ENCODE results near the gene ZNF28. TPM values are rescaled to one million over a fixed set of nuclear protein-coding genes. Genes with fewer than 3 reads are reported as not detected.
"Not testable (repeated sequence)": the region's sequence is repeated elsewhere in the genome, so short reads cannot be mapped to it uniquely, and the experiment has no call there.

The ZNF28 gene
- 14.9 TPM for total RNA-seq
- 10 to 100 TPM in 1 of 8 donors, 1 to 10 TPM in 7; 4.6 to 11.8 (median 8.3) TPM for polyA plus RNA-seq (ENCODE audit: insufficient read depth in 1 of 8, insufficient read length in 8 of 8, low replicate concordance in 1 of 8)
- long read RNA-seq, donor 1, full-length matches to known transcripts: 1 of 1 reads
- long read RNA-seq, donor 1, partial matches to known transcripts: 0 of 1 reads
- long read RNA-seq, donor 1, other reads (novel, unspliced or antisense): 0 of 1 reads
- long read RNA-seq, donor 2, full-length matches to known transcripts: 1 of 1 reads
- long read RNA-seq, donor 2, partial matches to known transcripts: 0 of 1 reads
- long read RNA-seq, donor 2, other reads (novel, unspliced or antisense): 0 of 1 reads
- long read RNA-seq, donor 3, partial matches to known transcripts: 0 of 2 reads
- long read RNA-seq, donor 3, other reads (novel, unspliced or antisense): 0 of 2 reads
- long read RNA-seq, donor 4, full-length matches to known transcripts: 1 of 1 reads
- long read RNA-seq, donor 4, partial matches to known transcripts: 0 of 1 reads
- long read RNA-seq, donor 4, other reads (novel, unspliced or antisense): 0 of 1 reads
- long read RNA-seq, donor 5, full-length matches to known transcripts: 4 of 4 reads
- long read RNA-seq, donor 5, partial matches to known transcripts: 0 of 4 reads
- long read RNA-seq, donor 5, other reads (novel, unspliced or antisense): 0 of 4 reads
- long read RNA-seq, donor 6, full-length matches to known transcripts: 5 of 5 reads
- long read RNA-seq, donor 6, partial matches to known transcripts: 0 of 5 reads
- long read RNA-seq, donor 6, other reads (novel, unspliced or antisense): 0 of 5 reads
- long read RNA-seq, donor 7: 0 reads
- long read RNA-seq, donor 8: 0 reads
- long read RNA-seq, donor 9, full-length matches to known transcripts: 3 of 3 reads
- long read RNA-seq, donor 9, partial matches to known transcripts: 0 of 3 reads
- long read RNA-seq, donor 9, other reads (novel, unspliced or antisense): 0 of 3 reads
- long read RNA-seq, donor 10, full-length matches to known transcripts: 2 of 2 reads
- long read RNA-seq, donor 10, partial matches to known transcripts: 0 of 2 reads
- long read RNA-seq, donor 10, other reads (novel, unspliced or antisense): 0 of 2 reads
- long read RNA-seq, donor 11, partial matches to known transcripts: 0 of 1 reads
- long read RNA-seq, donor 11, other reads (novel, unspliced or antisense): 0 of 1 reads

DNA sequence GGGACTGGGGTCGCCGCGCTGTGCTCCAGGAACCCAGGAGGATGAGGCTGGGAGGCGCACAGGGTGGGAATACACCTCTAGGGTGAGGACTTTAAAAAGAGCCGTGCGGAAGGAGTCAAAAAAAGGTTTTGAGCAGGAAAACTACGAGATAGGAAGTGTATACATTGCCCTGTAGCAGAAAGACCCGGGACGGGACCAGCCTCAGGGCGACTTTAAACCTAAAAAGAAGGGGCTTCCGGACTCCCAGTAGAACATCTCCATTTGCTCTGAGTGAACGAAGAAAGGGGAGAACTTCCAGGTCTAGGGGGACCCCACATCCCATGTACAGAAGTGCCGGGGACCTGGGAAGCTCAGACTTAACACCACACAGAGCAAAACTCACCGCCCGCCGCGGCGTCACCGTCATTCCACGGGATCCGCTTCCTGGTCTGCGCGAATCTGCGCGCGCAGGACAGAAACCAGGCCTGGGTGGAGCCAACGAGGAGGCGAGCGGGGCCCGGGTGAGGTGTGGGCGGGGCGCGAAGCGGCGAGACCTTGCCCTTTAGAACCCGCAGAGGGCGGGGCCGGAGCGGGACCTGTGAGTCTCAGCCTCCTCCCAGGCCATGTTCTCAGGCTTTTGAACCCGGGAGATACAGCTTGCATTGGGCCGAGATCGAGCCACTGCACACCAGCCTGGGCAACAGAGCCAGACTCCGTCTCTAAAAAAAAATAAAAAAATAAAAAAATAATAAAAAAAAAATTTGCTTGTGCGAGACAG is at the start of gene ZNF28:
Gene ZNF28, minus strand, starts transcription at position 430 of the 757 bp plus-strand sequence. CDS start 3,675 bp downstream, outside the sequence.
- Histone ChIP-seq H3K27ac (ENCODE audit: low read length) (peak within 1 kb of the TSS; percentile 62), H3K4me3 (ENCODE audit: low read length) (peak within 1 kb of the TSS; percentile 65)
- peak; percentile 66 for DNase-seq
- H3K9me3 ChIP-seq (replicated peaks; ENCODE audit: control insufficient read depth, low read depth, low read length); H3K36me3 ChIP-seq (ENCODE audit: control insufficient read depth, insufficient read depth, low read length); H3K27me3 ChIP-seq (ENCODE audit: control insufficient read depth, insufficient read depth, low read length); H3K4me1 ChIP-seq (ENCODE audit: control insufficient read depth, insufficient read depth, low read length): not testable (repeated sequence)
- 0% methylated on average over 7 of the region's 44 CpGs for WGBS (ENCODE audit: insufficient coverage)

DNA sequence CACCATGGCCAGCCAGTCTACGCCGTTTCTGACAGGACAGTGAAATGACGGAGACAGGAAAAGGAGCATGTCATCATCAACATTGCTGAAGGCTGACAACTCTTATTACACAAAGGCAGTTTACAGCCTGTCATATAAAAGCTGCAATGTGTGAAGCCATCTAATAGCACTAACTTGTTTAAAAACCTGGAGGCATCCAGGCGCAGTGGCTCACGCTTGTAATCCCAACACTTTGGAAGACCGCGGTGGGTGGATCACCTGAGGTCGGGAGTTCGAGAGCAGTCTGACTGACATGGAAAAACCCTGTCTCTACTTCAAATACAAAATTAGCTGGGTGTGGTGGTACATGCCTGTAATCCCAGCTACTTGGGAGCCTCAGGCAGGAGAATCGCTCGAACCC is 46.6 kb upstream of the ZNF28 start:
- H3K9me3 ChIP-seq (replicated peaks; ENCODE audit: control insufficient read depth, low read depth, low read length); H3K27me3 ChIP-seq (ENCODE audit: control insufficient read depth, insufficient read depth, low read length); H3K4me3 ChIP-seq (ENCODE audit: low read length); H3K36me3 ChIP-seq (ENCODE audit: control insufficient read depth, insufficient read depth, low read length); H3K4me1 ChIP-seq (ENCODE audit: control insufficient read depth, insufficient read depth, low read length); DNase-seq; H3K27ac ChIP-seq (ENCODE audit: low read length): not testable (repeated sequence)
- WGBS (ENCODE audit: insufficient coverage): 100% methylated on average over 3 of the region's 11 CpGs

GRCh38 chr19:52857378-52858191 is 36.2 kb upstream of the ZNF28 start, which contains the start of gene ZNF468:
Gene ZNF468, minus strand, starts transcription at chr19:52857619. Its CDS starts 3,347 bp downstream, at chr19:52854272.
- WGBS (ENCODE audit: insufficient coverage): 3% methylated on average over 6 of the region's 43 CpGs
- H3K4me1 ChIP-seq (ENCODE audit: control insufficient read depth, insufficient read depth, low read length); H3K36me3 ChIP-seq (ENCODE audit: control insufficient read depth, insufficient read depth, low read length); H3K27me3 ChIP-seq (ENCODE audit: control insufficient read depth, insufficient read depth, low read length); H3K9me3 ChIP-seq (replicated peaks; ENCODE audit: control insufficient read depth, low read depth, low read length): not testable (repeated sequence)
- H3K4me3 ChIP-seq (ENCODE audit: low read length): peak within 1 kb of the TSS; percentile 68
- H3K27ac ChIP-seq (ENCODE audit: low read length): peak within 1 kb of the TSS; percentile 83
- peak; percentile 76 for DNase-seq

GRCh38 chr19:52856540-52857377 is 35.3 kb upstream of the ZNF28 start:
- H3K9me3 ChIP-seq (replicated peaks; ENCODE audit: control insufficient read depth, low read depth, low read length); H3K36me3 ChIP-seq (ENCODE audit: control insufficient read depth, insufficient read depth, low read length); H3K4me1 ChIP-seq (ENCODE audit: control insufficient read depth, insufficient read depth, low read length); H3K27me3 ChIP-seq (ENCODE audit: control insufficient read depth, insufficient read depth, low read length): not testable (repeated sequence)
- H3K27ac ChIP-seq (ENCODE audit: low read length): peak overlapping the region; percentile 69
- WGBS (ENCODE audit: insufficient coverage): 1% methylated on average over 16 of the region's 31 CpGs
- peak overlapping the region; percentile 68 for H3K4me3 ChIP-seq (ENCODE audit: low read length)
- DNase-seq: peak; percentile 10

DNA sequence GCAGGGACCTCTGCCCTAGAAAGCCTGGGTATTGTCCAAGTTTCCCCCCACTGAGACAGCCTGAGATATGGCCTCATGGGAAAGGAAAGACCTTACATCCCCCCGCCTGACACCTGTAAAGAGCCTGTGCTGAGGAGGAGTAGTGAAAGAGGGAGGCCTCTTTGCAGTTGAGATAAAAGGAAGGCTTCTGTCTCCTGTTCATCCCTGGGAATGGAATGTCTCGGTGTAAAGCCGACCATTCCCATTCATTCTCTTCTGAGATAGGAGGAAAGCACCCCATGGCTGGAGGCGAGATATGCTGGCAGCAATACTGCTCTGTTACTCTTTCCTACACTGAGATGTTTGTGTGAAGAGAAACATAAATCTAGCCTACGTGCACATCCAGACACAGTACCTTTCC is 25.9 kb upstream of the ZNF28 start:
- WGBS (ENCODE audit: insufficient coverage): no CpG with 5 or more reads among the region's 5 CpGs
- H3K9me3 ChIP-seq (replicated peaks; ENCODE audit: control insufficient read depth, low read depth, low read length): not testable (repeated sequence)
- H3K36me3 ChIP-seq (ENCODE audit: control insufficient read depth, insufficient read depth, low read length): peaks cover 51% of the 10 kb centered on the region

DNA sequence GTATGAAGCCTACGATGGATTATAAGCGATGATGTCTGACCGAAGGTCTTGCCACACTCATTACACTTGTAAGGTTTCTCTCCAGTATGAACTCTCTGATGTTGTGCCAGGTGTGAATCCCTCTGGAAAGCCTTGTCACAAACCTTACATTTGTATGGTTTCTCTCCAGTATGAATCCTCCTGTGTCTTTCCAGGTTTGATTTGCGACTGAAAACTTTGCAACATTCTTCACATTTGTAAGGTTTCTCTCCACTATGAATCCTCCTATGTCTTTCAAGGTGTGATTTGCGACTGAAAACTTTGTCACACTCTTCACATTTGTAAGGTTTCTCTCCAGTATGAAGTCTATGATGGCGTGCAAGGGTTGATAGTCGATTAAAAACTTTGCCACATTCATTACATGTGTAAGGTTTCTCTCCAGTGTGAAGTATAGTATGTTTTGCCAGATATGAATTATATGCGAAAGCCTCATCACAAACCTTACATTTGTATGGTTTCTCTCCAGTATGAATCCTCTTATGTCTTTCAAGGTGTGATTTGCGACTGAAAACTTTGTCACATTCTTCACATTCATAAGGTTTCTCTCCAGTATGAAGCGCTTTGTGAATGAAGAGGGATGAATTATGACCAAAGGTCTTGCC is 19.5 kb upstream of the ZNF28 start:
- peaks cover 24% of the 10 kb centered on the region for H3K9me3 ChIP-seq (replicated peaks; ENCODE audit: control insufficient read depth, low read depth, low read length)
- not testable (repeated sequence) for DNase-seq; H3K27me3 ChIP-seq (ENCODE audit: control insufficient read depth, insufficient read depth, low read length); H3K4me1 ChIP-seq (ENCODE audit: control insufficient read depth, insufficient read depth, low read length); H3K27ac ChIP-seq (ENCODE audit: low read length); H3K4me3 ChIP-seq (ENCODE audit: low read length)
- peaks cover 49% of the 10 kb centered on the region for H3K36me3 ChIP-seq (ENCODE audit: control insufficient read depth, insufficient read depth, low read length)
- 71% methylated on average over 1 of the region's 10 CpGs for WGBS (ENCODE audit: insufficient coverage)

More for the DNA sequence above, 25.9 kb upstream of the ZNF28 start:
- not testable (repeated sequence) for H3K4me1 ChIP-seq (ENCODE audit: control insufficient read depth, insufficient read depth, low read length); DNase-seq; H3K4me3 ChIP-seq (ENCODE audit: low read length); H3K27ac ChIP-seq (ENCODE audit: low read length); H3K27me3 ChIP-seq (ENCODE audit: control insufficient read depth, insufficient read depth, low read length)

GRCh38 chr19:52834289-52834688 is 12.9 kb upstream of the ZNF28 start:
- not testable (repeated sequence) for H3K4me1 ChIP-seq (ENCODE audit: control insufficient read depth, insufficient read depth, low read length); H3K4me3 ChIP-seq (ENCODE audit: low read length); H3K27me3 ChIP-seq (ENCODE audit: control insufficient read depth, insufficient read depth, low read length); H3K36me3 ChIP-seq (ENCODE audit: control insufficient read depth, insufficient read depth, low read length); H3K9me3 ChIP-seq (replicated peaks; ENCODE audit: control insufficient read depth, low read depth, low read length); H3K27ac ChIP-seq (ENCODE audit: low read length); DNase-seq
- WGBS (ENCODE audit: insufficient coverage): no CpG with 5 or more reads among the region's 1 CpG

DNA sequence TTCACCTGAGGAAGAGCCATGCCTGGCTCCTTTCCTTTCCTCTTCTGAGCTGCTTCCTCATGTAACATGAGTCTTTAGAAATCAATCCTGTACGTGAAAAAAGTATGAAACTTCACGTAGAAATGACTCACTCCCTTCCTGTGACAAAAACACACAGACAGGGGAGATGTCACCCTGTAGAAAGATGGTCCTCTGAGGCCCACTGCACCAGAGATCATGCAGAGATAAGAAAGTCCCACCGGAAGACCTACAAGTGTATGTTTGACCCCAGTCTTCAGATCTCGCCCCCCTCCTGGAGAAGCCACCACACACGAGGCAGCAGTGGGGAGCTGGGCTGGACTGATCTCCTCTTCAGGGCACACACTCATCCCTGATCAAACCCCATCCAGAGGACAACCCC is 12.1 kb upstream of the ZNF28 start:
- H3K4me1 ChIP-seq (ENCODE audit: control insufficient read depth, insufficient read depth, low read length); H3K27ac ChIP-seq (ENCODE audit: low read length); H3K36me3 ChIP-seq (ENCODE audit: control insufficient read depth, insufficient read depth, low read length); H3K27me3 ChIP-seq (ENCODE audit: control insufficient read depth, insufficient read depth, low read length); DNase-seq; H3K4me3 ChIP-seq (ENCODE audit: low read length); H3K9me3 ChIP-seq (replicated peaks; ENCODE audit: control insufficient read depth, low read depth, low read length): not testable (repeated sequence)
- WGBS (ENCODE audit: insufficient coverage): 67% methylated on average over 3 of the region's 5 CpGs
